ENCODE measurements around the gene SCN2A.

SCN2A gene

DNA sequence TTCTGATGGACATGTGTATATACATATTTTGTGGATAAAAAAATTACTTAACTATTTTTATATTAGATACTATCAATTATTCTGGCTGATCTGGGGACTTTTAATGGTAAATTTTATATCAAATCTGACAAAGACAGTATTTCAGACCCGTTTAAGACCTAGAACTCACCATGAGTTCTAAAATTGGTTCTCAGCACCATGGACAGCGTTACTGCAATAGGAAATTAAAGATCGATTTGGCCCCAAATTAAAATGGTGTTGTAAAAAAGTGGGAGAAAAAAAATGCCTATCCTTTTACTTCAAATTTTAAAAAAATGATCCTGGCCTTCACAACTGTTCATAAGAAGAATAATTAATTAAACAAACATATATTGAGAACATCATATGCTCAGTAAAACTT is 919 bp upstream of the SCN2A start:
- no peak overlapping the region for H3K4me3 ChIP-seq (IDR thresholded peaks at IDR 0.05; ENCODE audit: insufficient read depth, low read depth, low read length)
- H3K4me2 ChIP-seq: no peak overlapping the region
- no peaks in the 10 kb centered on the region for H3K4me1 ChIP-seq (ENCODE audit: low read depth, poor library complexity, severe bottlenecking)
- no peak for TF ChIP-seq CTCF (conservative IDR thresholded peaks at IDR 0.05; ENCODE audit: low read depth, low read length)
- H3K79me2 ChIP-seq (ENCODE audit: insufficient read depth, low read depth): no peaks in the 10 kb centered on the region
- H3K27ac ChIP-seq: no peak overlapping the region
- H3K9ac ChIP-seq: no peak overlapping the region
- H2AFZ ChIP-seq (ENCODE audit: low read depth): no peak overlapping the region
- H3K36me3 ChIP-seq (ENCODE audit: insufficient read depth): no peaks in the 10 kb centered on the region
- no peaks in the 10 kb centered on the region for H3K27me3 ChIP-seq (ENCODE audit: insufficient read depth, low read depth)
- H4K20me1 ChIP-seq (ENCODE audit: insufficient read depth): no peaks in the 10 kb centered on the region

- TF ChIP-seq CTCF (conservative IDR thresholded peaks at IDR 0.05; ENCODE audit: low read depth, low read length): no peak
- H3K9ac ChIP-seq: no peak overlapping the region
- H3K27me3 ChIP-seq (ENCODE audit: insufficient read depth, low read depth): no peaks in the 10 kb centered on the region
- H3K4me3 ChIP-seq (IDR thresholded peaks at IDR 0.05; ENCODE audit: insufficient read depth, low read depth, low read length): no peak overlapping the region
- no peak overlapping the region for H3K4me2 ChIP-seq
- H3K27ac ChIP-seq: no peak overlapping the region
- no peaks in the 10 kb centered on the region for H4K20me1 ChIP-seq (ENCODE audit: insufficient read depth)
- H3K4me1 ChIP-seq (ENCODE audit: low read depth, poor library complexity, severe bottlenecking): no peaks in the 10 kb centered on the region
- H3K36me3 ChIP-seq (ENCODE audit: insufficient read depth): no peaks in the 10 kb centered on the region
- H3K79me2 ChIP-seq (ENCODE audit: insufficient read depth, low read depth): no peaks in the 10 kb centered on the region
- H2AFZ ChIP-seq (ENCODE audit: low read depth): no peak overlapping the region
These were observed 772 bp downstream of the SCN2A start for GRCh38 chr2:165239856-165240515.

GRCh38 chr2:165240916-165241315 is 1.7 kb downstream of the SCN2A start:
- Histone ChIP-seq H2AFZ (ENCODE audit: low read depth) (no peak overlapping the region), H3K79me2 (ENCODE audit: insufficient read depth, low read depth) (no peaks in the 10 kb centered on the region), H3K4me1 (ENCODE audit: low read depth, poor library complexity, severe bottlenecking) (no peaks in the 10 kb centered on the region), H3K36me3 (ENCODE audit: insufficient read depth) (no peaks in the 10 kb centered on the region), H3K9ac (no peak overlapping the region), H4K20me1 (ENCODE audit: insufficient read depth) (no peaks in the 10 kb centered on the region), H3K4me3 (IDR thresholded peaks at IDR 0.05; ENCODE audit: insufficient read depth, low read depth, low read length) (no peak overlapping the region), H3K27me3 (ENCODE audit: insufficient read depth, low read depth) (no peaks in the 10 kb centered on the region), H3K4me2 (no peak overlapping the region), H3K27ac (no peak overlapping the region)
- TF ChIP-seq CTCF (conservative IDR thresholded peaks at IDR 0.05; ENCODE audit: low read depth, low read length): no peak

GRCh38 chr2:165245081-165245793 is 6.0 kb downstream of the SCN2A start:
- no peaks in the 10 kb centered on the region for H3K79me2 ChIP-seq (ENCODE audit: insufficient read depth, low read depth)
- no peaks in the 10 kb centered on the region for H3K4me1 ChIP-seq (ENCODE audit: low read depth, poor library complexity, severe bottlenecking)
- H3K9ac ChIP-seq: no peak overlapping the region
- no peak overlapping the region for H2AFZ ChIP-seq (ENCODE audit: low read depth)
- H3K36me3 ChIP-seq (ENCODE audit: insufficient read depth): no peaks in the 10 kb centered on the region
- no peak overlapping the region for H3K4me3 ChIP-seq (IDR thresholded peaks at IDR 0.05; ENCODE audit: insufficient read depth, low read depth, low read length)
- no peak overlapping the region for H3K27ac ChIP-seq
- H3K27me3 ChIP-seq (ENCODE audit: insufficient read depth, low read depth): no peaks in the 10 kb centered on the region
- H3K4me2 ChIP-seq: no peak overlapping the region
- TF ChIP-seq CTCF (conservative IDR thresholded peaks at IDR 0.05; ENCODE audit: low read depth, low read length): no peak
- H4K20me1 ChIP-seq (ENCODE audit: insufficient read depth): no peaks in the 10 kb centered on the region

Measured in KMS-11 (cell line).